ENCODE data around the gene OXTR. TPM values are rescaled to one million over a fixed set of nuclear protein-coding genes. Genes with fewer than 3 reads are reported as not detected.

Gene OXTR
- total and polyA plus RNA-seq, 2 experiments from 2014 or later: 5.5 to 9.3 TPM

DNA sequence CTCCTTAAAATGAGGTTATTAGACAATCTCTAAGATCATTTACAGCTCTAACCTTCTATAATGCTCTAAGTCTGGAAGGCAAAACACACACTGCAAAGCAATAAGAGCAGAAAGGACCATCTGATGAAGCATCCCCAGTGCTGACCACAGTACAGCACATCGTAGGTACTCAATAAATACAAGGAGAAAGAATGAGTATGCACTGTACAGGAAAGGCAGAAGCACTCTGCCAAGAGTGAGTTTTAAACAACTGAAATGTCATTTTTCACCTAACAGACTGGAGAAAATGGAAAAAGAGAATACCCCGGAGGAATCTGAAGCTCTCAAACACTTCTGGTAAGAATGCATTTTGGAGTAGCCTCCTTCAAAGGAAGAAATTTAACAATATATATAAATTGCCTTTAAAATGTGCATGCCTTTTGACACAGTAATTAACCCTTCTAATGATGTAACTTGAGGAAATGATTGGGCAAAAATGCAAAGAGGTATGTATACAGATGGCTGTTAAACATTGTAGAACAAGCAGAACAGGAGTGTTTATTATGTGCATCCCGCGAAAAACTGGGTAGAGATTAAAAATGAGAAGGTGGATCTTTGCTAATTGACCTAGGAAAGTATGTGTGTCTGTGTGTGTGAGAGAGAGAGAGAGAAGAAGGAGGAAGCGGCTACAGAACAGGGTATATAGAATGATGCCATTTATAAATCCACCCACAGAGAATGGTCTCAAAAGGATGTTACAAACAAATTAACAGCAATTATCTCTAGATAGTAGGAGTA is 8.0 kb upstream of the OXTR start (continued):
- TF ChIP-seq, protein P1, sequence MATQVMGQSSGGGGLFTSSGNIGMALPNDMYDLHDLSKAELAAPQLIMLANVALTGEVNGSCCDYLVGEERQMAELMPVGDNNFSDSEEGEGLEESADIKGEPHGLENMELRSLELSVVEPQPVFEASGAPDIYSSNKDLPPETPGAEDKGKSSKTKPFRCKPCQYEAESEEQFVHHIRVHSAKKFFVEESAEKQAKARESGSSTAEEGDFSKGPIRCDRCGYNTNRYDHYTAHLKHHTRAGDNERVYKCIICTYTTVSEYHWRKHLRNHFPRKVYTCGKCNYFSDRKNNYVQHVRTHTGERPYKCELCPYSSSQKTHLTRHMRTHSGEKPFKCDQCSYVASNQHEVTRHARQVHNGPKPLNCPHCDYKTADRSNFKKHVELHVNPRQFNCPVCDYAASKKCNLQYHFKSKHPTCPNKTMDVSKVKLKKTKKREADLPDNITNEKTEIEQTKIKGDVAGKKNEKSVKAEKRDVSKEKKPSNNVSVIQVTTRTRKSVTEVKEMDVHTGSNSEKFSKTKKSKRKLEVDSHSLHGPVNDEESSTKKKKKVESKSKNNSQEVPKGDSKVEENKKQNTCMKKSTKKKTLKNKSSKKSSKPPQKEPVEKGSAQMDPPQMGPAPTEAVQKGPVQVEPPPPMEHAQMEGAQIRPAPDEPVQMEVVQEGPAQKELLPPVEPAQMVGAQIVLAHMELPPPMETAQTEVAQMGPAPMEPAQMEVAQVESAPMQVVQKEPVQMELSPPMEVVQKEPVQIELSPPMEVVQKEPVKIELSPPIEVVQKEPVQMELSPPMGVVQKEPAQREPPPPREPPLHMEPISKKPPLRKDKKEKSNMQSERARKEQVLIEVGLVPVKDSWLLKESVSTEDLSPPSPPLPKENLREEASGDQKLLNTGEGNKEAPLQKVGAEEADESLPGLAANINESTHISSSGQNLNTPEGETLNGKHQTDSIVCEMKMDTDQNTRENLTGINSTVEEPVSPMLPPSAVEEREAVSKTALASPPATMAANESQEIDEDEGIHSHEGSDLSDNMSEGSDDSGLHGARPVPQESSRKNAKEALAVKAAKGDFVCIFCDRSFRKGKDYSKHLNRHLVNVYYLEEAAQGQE (IDR thresholded peaks at IDR 0.05; ENCODE audit: unreplicated experiment): no peak
- TF ChIP-seq, protein P2, sequence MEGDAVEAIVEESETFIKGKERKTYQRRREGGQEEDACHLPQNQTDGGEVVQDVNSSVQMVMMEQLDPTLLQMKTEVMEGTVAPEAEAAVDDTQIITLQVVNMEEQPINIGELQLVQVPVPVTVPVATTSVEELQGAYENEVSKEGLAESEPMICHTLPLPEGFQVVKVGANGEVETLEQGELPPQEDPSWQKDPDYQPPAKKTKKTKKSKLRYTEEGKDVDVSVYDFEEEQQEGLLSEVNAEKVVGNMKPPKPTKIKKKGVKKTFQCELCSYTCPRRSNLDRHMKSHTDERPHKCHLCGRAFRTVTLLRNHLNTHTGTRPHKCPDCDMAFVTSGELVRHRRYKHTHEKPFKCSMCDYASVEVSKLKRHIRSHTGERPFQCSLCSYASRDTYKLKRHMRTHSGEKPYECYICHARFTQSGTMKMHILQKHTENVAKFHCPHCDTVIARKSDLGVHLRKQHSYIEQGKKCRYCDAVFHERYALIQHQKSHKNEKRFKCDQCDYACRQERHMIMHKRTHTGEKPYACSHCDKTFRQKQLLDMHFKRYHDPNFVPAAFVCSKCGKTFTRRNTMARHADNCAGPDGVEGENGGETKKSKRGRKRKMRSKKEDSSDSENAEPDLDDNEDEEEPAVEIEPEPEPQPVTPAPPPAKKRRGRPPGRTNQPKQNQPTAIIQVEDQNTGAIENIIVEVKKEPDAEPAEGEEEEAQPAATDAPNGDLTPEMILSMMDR (conservative IDR thresholded peaks at IDR 0.05; ENCODE audit: low read depth in 2 of 2): no peak
- no peak for TF ChIP-seq STAT1 (IDR thresholded peaks at IDR 0.05; ENCODE audit: unreplicated experiment)

DNA sequence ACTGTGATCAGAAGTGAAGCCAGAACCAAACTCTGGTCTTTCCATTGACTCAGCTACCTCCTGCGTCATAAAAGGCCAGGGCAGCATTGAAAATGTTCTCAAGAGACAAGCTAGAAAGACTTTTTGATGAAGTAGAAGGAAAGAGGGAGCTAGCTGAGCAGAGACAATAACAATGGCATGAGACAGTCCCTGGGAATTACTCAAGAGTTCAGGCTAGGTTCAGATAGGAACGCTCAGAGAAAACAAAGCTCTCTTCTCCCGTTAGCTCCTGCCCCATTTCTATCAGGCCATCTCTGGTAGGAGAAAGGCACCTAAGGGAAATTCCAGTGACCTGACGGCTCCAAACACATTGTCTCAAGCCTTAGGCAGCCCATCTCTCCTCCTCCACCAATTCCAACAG is 7.0 kb upstream of the OXTR start:
- Mint-ChIP-seq H3K4me3 (no peak overlapping the region), H3K9me3 (no peaks in the 10 kb centered on the region; the same call in 2 of the 3 replicates), H3K27ac (no peak overlapping the region), H3K27me3 (ENCODE audit: insufficient read depth, low read depth, poor library complexity) (peaks cover 3% of the 10 kb centered on the region), H3K36me3 (ENCODE audit: low read depth) (no peaks in the 10 kb centered on the region), H3K4me1 (peaks cover 4% of the 10 kb centered on the region)
- H3K79me2 ChIP-seq (replicated peaks; ENCODE audit: insufficient read depth): no peaks in the 10 kb centered on the region
- no peaks in the 10 kb centered on the region for H3K27me3 ChIP-seq (ENCODE audit: insufficient read depth)
- H3K27ac ChIP-seq (ENCODE audit: low read depth): no peak overlapping the region
- H3K4me3 ChIP-seq: no peak overlapping the region
- ATAC-seq (no peak), DNase-seq (ENCODE audit: low spot score) (no peak)
- peaks cover 24% of the 10 kb centered on the region for H3K4me1 ChIP-seq (ENCODE audit: insufficient read depth)
- peaks cover 8% of the 10 kb centered on the region; the same call in 1 of the 2 replicates for H3F3A ChIP-seq (replicated peaks; ENCODE audit: low read depth)
- no peak overlapping the region for H3K4me2 ChIP-seq
- no peak overlapping the region for H2AFZ ChIP-seq
- no peaks in the 10 kb centered on the region; the same call in 1 of the 2 replicates for H4K20me1 ChIP-seq (replicated peaks; ENCODE audit: insufficient read depth)
- TF ChIP-seq CREB1 (CRISPR knock-in tag; IDR thresholded peaks at IDR 0.05; ENCODE audit: low read depth): no peak
- TF ChIP-seq JUNB (IDR thresholded peaks at IDR 0.05; ENCODE audit: unreplicated experiment): no peak
- no peak for TF ChIP-seq NANOG (IDR thresholded peaks at IDR 0.05; ENCODE audit: borderline replicate concordance)
- no peak for TF ChIP-seq EZH2 (IDR thresholded peaks at IDR 0.05; ENCODE audit: low read depth, unreplicated experiment)
- TF ChIP-seq EZH2phosphoT487 (IDR thresholded peaks at IDR 0.05; ENCODE audit: unreplicated experiment): no peak
- no peak for TF ChIP-seq STAT1 (IDR thresholded peaks at IDR 0.05; ENCODE audit: unreplicated experiment)
- TF ChIP-seq, protein P2 (conservative IDR thresholded peaks at IDR 0.05; ENCODE audit: low read depth in 2 of 2): no peak
- no peak for TF ChIP-seq POLR2AphosphoS5 (IDR thresholded peaks at IDR 0.05; ENCODE audit: low read depth)
- H3K9me2 ChIP-seq (ENCODE audit: insufficient read depth): 0 out of 2 replicates have a peak, but pooled peaks cover 9% of the 10 kb centered on the region
- no peaks in the 10 kb centered on the region for H3K36me3 ChIP-seq (ENCODE audit: insufficient read depth)
